ENCODE measurements around the gene VMP1.
"Not testable (repeated sequence)": the region's sequence is repeated elsewhere in the genome, so short reads cannot be mapped to it uniquely, and the experiment has no call there.

The VMP1 gene

GRCh38 chr17:59756236-59756818, 48.9 kb downstream of the VMP1 start:
- DNase-seq, result no peak

DNA sequence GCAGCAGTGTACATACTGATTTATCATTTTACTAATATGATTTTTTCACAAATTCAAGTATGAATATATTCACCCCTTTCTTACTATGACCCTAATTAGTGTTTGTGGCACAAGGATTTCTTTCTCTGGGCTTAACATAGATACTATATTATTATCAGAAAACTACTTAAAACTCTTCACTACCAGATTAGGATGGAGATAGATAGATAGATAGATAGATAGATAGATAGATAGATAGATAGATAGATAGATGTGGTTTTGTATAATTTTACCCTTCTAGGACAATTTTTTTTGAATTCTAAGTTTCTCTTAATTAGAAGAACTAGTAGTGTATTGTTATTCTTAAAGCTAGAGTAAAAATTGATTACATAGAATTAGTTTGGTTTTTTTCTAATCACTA, 49.6 kb downstream of the VMP1 start:
- DNase-seq, result no peak

DNA sequence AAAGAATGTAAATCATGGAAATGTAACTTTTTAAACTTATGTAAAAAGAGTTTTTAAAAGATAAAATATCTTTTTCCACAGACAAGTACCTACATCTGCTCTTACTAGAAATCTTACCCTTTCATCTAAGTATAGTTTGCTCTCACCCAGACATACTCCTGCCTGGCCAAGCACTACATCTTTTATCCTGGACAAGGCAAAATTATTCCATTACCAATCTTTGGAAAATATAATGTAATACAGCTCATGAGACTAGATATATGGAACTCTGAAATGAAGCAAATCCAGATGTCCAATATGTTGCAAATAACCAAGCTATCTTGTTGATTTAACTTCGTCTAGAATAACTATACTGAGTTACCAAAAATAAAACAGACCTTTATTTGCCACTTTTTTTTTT, 50.0 kb downstream of the VMP1 start:
- DNase-seq, result no peak

DNA sequence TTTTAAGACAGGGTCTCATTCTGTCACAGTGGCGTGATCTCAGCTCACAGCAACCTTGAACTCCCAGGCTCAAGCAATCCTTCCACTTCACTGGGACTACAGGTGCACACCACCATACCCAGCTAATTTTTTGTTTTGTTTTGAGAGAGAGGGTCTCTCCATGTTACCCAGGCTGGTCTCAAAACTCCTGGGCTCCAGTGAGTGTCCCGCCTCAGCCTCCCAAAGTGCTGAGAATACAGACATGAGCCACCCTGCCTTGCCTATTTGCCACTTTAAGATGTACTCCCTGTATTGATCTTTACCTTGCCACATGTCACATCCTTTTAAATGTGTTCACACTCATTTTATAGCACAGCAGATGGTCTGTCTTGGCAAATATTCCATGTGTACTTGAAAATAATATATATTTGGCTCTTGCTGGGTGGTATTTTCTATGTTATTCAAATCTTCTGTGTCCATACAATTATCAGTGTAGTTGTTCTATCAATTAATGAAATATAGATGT, 50.5 kb downstream of the VMP1 start:
- peak; percentile 49 for DNase-seq

GRCh38 chr17:59758998-59759651, 51.7 kb downstream of the VMP1 start:
- DNase-seq, result not testable (repeated sequence)

GRCh38 chr17:59760160-59760559, 52.7 kb downstream of the VMP1 start:
- no peak for DNase-seq

GRCh38 chr17:59761385-59762048, 54.1 kb downstream of the VMP1 start:
- DNase-seq, result no peak

DNA sequence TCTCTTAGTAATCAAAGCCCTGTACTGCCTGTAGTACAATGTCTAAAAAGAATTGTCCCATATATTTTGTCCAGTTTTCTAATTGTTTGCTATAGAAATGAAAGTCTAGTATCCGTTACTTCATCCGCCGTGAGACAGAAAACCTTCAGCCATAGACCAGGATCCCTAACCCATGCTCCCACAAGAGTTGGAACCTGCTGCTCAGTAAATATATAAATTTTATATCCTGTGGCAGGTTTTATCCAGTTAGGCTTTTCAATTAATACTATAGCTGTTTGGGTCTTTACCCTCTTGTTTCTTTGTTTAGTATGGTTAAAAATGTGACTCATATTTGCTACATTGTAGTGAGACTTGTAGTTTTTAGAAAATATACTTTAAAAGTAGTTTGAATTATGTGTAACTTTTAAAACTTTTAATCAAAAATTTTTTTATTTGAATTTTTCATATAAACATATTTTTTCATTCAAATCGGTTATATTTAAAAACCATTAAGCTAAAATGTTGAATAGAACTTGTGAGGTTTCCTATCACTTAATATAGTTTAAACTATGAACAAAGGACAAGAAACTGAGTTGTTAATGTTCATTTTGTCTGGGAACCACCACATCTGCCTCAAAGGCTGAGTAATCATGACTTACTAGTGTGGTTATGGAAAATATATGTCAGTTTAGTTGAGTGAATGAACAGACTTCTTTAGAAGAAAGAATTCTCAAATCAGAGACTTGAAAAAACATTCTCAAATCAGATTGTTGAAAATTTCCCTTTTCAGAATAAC, 54.8 kb downstream of the VMP1 start:
- no peak for DNase-seq

- DNase-seq, result no peak
Observed at GRCh38 chr17:59762824-59763374, 55.4 kb downstream of the VMP1 start.

DNA sequence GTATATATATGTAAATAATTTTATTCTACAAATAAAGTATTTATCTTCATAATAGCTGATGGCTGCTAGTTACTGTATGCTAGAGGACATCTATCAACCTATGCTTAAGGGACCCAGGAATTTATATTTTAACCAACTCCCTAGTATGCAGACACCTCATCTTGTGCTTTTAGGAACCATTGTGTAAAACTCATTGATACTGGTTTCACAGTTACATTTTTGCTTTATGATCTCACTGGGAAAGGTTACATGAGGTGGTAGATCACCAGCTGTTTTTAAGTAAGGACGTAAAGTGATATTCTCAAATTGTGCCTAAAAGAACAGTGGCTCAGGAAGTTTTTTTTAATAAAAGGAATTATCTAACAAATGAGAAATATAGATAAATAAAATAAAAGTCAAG, 56.4 kb downstream of the VMP1 start:
- DNase-seq, result peak; percentile 32

DNA sequence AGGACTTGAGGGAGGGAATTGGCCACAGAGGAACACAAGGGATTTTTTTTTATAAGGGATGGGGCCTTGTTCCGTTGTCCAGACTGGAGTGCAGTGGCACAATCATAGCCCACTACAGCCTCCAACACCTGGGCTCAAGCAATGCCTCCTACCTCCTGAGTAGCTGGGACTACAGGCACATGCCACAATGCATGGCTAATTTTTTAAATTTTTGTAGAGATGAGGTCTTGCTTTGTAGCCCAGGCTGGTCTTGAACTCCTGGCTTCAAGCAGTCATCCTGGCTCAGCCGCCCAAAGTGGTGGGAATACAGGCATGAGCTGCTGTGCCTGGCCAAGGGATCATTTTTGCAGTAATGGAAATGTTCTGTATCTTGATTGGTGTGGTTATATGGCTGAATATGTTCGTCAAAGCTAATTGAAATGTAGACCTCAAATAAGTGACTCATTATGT, 56.9 kb downstream of the VMP1 start:
- DNase-seq, result no peak

DNA sequence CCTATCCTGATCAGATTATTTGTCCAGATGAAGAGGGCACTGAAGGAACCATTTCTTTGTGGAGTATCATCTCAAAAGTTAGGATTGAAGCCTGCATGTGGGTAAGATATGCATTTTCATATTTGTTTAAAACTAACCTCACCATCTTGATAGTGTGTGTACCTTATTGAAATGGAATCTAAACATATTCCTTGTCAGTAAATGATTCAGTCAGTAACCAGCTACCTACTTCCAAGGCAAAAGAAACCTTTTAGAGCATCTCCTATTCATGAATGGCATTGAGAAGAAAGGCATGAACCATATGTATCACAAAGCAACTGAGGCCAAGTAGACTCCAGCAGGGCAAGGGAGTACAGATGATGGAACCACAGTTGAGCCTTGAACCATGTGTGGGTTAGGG, 57.6 kb downstream of the VMP1 start:
- DNase-seq, result no peak

GRCh38 chr17:59766491-59766890, 59.0 kb downstream of the VMP1 start:
- no peak for DNase-seq

GRCh38 chr17:59767176-59767575, 59.7 kb downstream of the VMP1 start:
- DNase-seq, result no peak

DNA sequence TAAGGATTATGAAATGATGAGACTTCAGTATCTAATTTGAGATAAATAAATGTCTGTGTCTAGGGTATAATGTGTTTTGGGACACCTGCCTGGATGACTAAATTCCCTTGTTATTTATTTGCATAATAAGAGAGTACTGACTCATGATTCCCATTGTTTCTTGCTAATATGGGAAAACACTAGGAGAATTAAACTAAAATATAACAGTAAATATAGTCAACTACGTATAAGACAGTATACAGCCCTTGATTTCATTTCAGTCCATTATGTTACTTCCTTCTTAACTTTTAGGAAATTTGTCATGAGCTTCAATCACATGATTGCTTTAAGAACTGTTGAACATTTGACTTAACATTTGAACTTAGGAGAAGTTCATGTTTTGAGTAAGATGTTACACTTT, 62.4 kb downstream of the VMP1 start:
- DNase-seq, result no peak

DNA sequence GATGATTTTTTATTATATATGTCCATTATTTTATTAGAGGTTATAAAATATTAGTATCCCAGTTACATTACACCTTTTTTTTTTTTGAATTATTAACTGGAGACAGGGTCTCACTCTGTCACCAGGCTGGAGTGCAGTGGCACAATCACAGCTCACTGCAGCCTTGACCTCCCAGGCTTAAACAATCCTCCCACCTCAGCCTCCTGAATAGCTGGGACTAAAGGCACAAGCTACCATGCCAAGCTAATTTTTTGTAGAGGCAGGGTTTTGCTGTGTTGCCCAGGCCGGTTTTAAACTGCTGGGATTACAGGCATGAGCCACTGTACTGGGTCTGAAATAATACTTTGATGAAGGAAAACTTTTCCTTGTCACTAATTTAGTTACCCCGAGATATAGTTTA, 63.6 kb downstream of the VMP1 start:
- no peak for DNase-seq

GRCh38 chr17:59775786-59776350, 68.4 kb downstream of the VMP1 start:
- no peak for DNase-seq

DNA sequence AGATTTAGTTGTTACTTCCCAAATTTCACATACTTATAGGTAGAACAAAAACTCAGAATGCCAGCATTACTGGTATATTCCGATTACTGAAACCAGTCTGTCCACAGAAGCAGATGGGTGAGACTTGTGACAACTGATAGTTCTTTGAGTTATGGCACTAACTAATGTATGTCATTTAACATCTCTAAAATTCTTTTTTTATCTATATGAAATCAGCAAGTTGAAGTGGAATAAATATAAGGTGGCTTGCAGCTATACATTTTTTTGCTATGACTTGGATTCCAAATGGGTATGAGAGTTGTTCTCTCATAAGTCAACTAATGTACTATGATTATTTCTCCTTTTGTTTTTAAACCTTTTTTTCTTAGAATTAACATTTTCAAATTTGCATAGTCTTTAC, 69.1 kb downstream of the VMP1 start:
- no peak for DNase-seq

GRCh38 chr17:59777033-59777432, 69.6 kb downstream of the VMP1 start:
- no peak for DNase-seq

DNA sequence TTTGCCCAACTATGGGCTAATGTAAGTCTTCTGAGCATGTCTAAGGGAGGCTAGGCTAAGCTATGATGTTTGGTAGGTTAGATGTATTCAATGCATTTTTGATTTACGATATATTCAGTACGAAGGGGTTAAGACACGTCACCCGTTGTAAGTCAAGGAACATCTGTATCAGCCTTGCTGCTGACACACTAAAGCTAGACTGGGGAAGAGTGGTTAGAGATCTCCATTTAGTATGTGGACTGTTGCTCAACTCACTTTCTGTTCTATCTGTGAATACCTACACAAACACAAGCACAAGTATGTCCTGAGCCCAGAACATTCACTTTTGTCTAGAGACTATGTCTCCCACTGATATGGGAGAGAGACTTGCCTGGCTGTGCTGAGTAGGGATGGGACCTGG, 71.5 kb downstream of the VMP1 start:
- DNase-seq, result no peak

DNA sequence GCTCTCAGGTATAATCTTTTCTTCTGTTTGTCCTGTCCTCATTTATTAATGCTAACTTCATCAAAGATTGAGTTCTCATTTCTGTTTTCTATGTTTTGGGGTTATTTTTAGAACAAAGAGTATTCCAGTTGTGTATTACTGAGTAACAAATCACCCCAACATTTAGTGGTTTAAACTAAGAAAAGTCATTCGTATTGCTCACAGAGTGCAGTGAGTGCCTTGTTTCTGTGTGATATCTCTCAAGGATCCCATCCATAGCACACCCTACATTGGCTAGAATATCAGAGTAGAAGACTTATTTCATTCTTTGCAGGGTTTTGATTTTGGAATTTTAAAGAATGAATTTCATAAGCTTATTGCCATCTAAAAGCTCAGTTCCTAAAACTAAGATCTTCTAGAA, 72.1 kb downstream of the VMP1 start:
- DNase-seq, result no peak

GRCh38 chr17:59780548-59780947, 73.1 kb downstream of the VMP1 start:
- not testable (repeated sequence) for DNase-seq
